ENCODE results near the gene SLC25A1.

GRCh38 chr22:19149047-19149883, 29.3 kb downstream of the SLC25A1 start:
- no peak for TF ChIP-seq CTCF (IDR thresholded peaks at IDR 0.05)
- no peak for TF ChIP-seq POLR2A (IDR thresholded peaks at IDR 0.05)

All from Peyer's patch (tissue), 4 donors.